WTC11 (cell line): Measurements from ENCODE around the gene RSBN1L. TPM values are rescaled to one million over a fixed set of nuclear protein-coding genes. Genes with fewer than 3 reads are reported as not detected.
A peak's percentile ranks its signal among the peaks of the same experiment; 100 is the strongest.

ENCODE experiments used
- ATAC-seq: fragments of 200-7000 bp; cut with Tn5 transposase; 2 replicates; pipeline ENCODE4 v1.10.0; 2021; ENCODE audit warnings: mild to moderate bottlenecking, moderate library complexity
- CTCF ChIA-PET: fragments of 300-600 bp; sonication (Branson Sonifier 250); formaldehyde crosslinking; loops from one replicate; lab custom pipeline; 2021; ENCODE audit warnings: antibody characterized with exemption; lab: Charles Lee
- POLR2A ChIA-PET: fragments of 350-600 bp; sonication (Branson Sonifier 250); formaldehyde crosslinking; loops from one replicate; lab custom pipeline; 2021; ENCODE audit warnings: antibody characterized with exemption; lab: Charles Lee
- DNase-seq: peaks from one replicate; pipeline ENCODE4 v3.0.0; 2021; ENCODE audit warnings: low spot score
- H3K27ac Mint-ChIP-seq: 2 replicates; pipeline ENCODE4 v1.8.0; 2021; ENCODE audit warnings: mixed read lengths
- H3K27me3 Mint-ChIP-seq: 2 replicates; pipeline ENCODE4 v1.8.0; 2021; ENCODE audit warnings: low read depth, mild to moderate bottlenecking, moderate library complexity, mixed read lengths
- H3K36me3 Mint-ChIP-seq: 2 replicates; pipeline ENCODE4 v1.8.0; 2021; ENCODE audit warnings: mixed read lengths
- H3K4me1 Mint-ChIP-seq: 2 replicates; pipeline ENCODE4 v1.8.0; 2022; ENCODE audit warnings: mixed read lengths
- H3K4me3 Mint-ChIP-seq: 2 replicates; pipeline ENCODE4 v1.8.0; 2021; ENCODE audit warnings: mild to moderate bottlenecking, moderate library complexity, mixed read lengths
- H3K9me3 Mint-ChIP-seq: 2 replicates; pipeline ENCODE4 v1.8.0; 2021; ENCODE audit warnings: mixed read lengths
- ATF6 ChIP-seq: sonication (generic); formaldehyde crosslinking; IDR thresholded peaks from 2 replicates; pipeline ENCODE4 v1.8.1; 2023; ENCODE audit warnings: mild to moderate bottlenecking, missing genetic modification reagents
- EMX1 ChIP-seq: fragments of 250-450 bp; sonication (Bioruptor Pico); IDR thresholded peaks from 2 replicates; pipeline ENCODE4 v1.8.0; 2021; ENCODE audit warnings: mild to moderate bottlenecking
- ESRRA ChIP-seq: sonication (generic); formaldehyde crosslinking; IDR thresholded peaks from 2 replicates; pipeline ENCODE4 v1.8.1; 2022; ENCODE audit warnings: mild to moderate bottlenecking, missing genetic modification reagents, borderline replicate concordance
- ETV6 ChIP-seq: sonication (generic); formaldehyde crosslinking; IDR thresholded peaks from 2 replicates; pipeline ENCODE4 v1.8.1; 2022; ENCODE audit warnings: mild to moderate bottlenecking, missing genetic modification reagents
- FOXJ3 ChIP-seq: sonication (generic); formaldehyde crosslinking; IDR thresholded peaks from 2 replicates; pipeline ENCODE4 v1.9.0; 2021; ENCODE audit warnings: missing genetic modification reagents, mild to moderate bottlenecking, borderline replicate concordance
- GTF2I ChIP-seq: fragments of 250-450 bp; sonication (Bioruptor Pico); conservative IDR thresholded peaks from 2 replicates; pipeline ENCODE4 v1.4.0; 2021; ENCODE audit warnings: mild to moderate bottlenecking
- JAZF1 ChIP-seq: fragments of 250-450 bp; sonication (Bioruptor Pico); IDR thresholded peaks from 2 replicates; pipeline ENCODE4 v1.9.0; 2021; ENCODE audit warnings: moderate library complexity, mild to moderate bottlenecking, inconsistent platforms
- SMAD4 ChIP-seq: sonication (generic); formaldehyde crosslinking; IDR thresholded peaks from 2 replicates; pipeline ENCODE4 v1.8.0; 2022; ENCODE audit warnings: mild to moderate bottlenecking, missing genetic modification reagents
- ZNF263 ChIP-seq: sonication (generic); formaldehyde crosslinking; IDR thresholded peaks from 2 replicates; pipeline ENCODE4 v1.8.1; 2022; ENCODE audit warnings: low read depth, mild to moderate bottlenecking, moderate library complexity, missing genetic modification reagents
- ZNF317 ChIP-seq: sonication (generic); formaldehyde crosslinking; IDR thresholded peaks from 2 replicates; pipeline ENCODE4 v1.8.1; 2023; ENCODE audit warnings: low read depth, mild to moderate bottlenecking, moderate library complexity, missing genetic modification reagents, borderline replicate concordance
- ZNF416 ChIP-seq: fragments of 250-450 bp; sonication (Bioruptor Pico); IDR thresholded peaks from 2 replicates; pipeline ENCODE4 v1.9.0; 2021; ENCODE audit warnings: mild to moderate bottlenecking, inconsistent platforms
- total RNA-seq: library from RNA; stranded (reverse); gene quantifications from 3 replicates; pipeline ENCODE4 v1.2.3, GENCODE V29; 2021
- TF ChIP-seq, protein P1 (sequence below): sonication (generic); formaldehyde crosslinking; IDR thresholded peaks from 2 replicates; pipeline ENCODE4 v1.8.0; 2022; ENCODE audit warnings: mild to moderate bottlenecking, missing genetic modification reagents
- TF ChIP-seq, protein P2 (sequence below): sonication (generic); formaldehyde crosslinking; IDR thresholded peaks from 2 replicates; pipeline ENCODE4 v1.8.1; 2023; ENCODE audit warnings: mild to moderate bottlenecking, missing genetic modification reagents
- TF ChIP-seq, protein P3 (sequence below): sonication (generic); formaldehyde crosslinking; IDR thresholded peaks from 2 replicates; pipeline ENCODE4 v1.8.0; 2023; ENCODE audit warnings: missing genetic modification reagents, mild to moderate bottlenecking, borderline replicate concordance
- TF ChIP-seq, protein P4 (sequence below): sonication (generic); formaldehyde crosslinking; IDR thresholded peaks from 2 replicates; pipeline ENCODE4 v1.8.0; 2022; ENCODE audit warnings: mild to moderate bottlenecking, missing genetic modification reagents
- TF ChIP-seq, protein P5 (sequence below): sonication (generic); formaldehyde crosslinking; conservative IDR thresholded peaks from 2 replicates; pipeline ENCODE4 v1.8.1; 2023; ENCODE audit warnings: mild to moderate bottlenecking, low read depth, missing genetic modification reagents, moderate library complexity
- TF ChIP-seq, protein P6 (sequence below): sonication (generic); formaldehyde crosslinking; IDR thresholded peaks from 2 replicates; pipeline ENCODE4 v1.8.1; 2023; ENCODE audit warnings: mild to moderate bottlenecking, missing genetic modification reagents, moderate library complexity
- TF ChIP-seq, protein P7 (sequence below): sonication (generic); formaldehyde crosslinking; IDR thresholded peaks from 2 replicates; pipeline ENCODE4 v1.8.0; 2023; ENCODE audit warnings: missing genetic modification reagents

Gene RSBN1L
- total RNA-seq, 1 experiment from 2014 or later: 16.8 TPM

- TF ChIP-seq ZNF263 (no peak), JAZF1 (CRISPR knock-in tag) (no peak), ZNF317 (CRISPR knock-in tag) (no peak), GTF2I (CRISPR knock-in tag) (no peak)
- Mint-ChIP-seq H3K4me1 (peaks cover 35% of the 10 kb centered on the region), H3K4me3 (peak overlapping the region; percentile 99), H3K27me3 (no peaks in the 10 kb centered on the region), H3K9me3 (no peaks in the 10 kb centered on the region), H3K27ac (peak overlapping the region; percentile 95; the same call in 1 of the 2 replicates), H3K36me3 (peaks cover 7% of the 10 kb centered on the region; the same call in 1 of the 2 replicates)
- DNase-seq: no peak
- CTCF ChIA-PET: no interaction called here
- POLR2A ChIA-PET: interaction anchor here (0.5 kb wide), 1 partner anchor 26 kb away, joined by 5 read pairs; no protein-coding TSS in a partner anchor
- no peak for ATAC-seq
Measured at GRCh38 chr7:77796960-77797359, 100.7 kb downstream of the RSBN1L start.

DNA sequence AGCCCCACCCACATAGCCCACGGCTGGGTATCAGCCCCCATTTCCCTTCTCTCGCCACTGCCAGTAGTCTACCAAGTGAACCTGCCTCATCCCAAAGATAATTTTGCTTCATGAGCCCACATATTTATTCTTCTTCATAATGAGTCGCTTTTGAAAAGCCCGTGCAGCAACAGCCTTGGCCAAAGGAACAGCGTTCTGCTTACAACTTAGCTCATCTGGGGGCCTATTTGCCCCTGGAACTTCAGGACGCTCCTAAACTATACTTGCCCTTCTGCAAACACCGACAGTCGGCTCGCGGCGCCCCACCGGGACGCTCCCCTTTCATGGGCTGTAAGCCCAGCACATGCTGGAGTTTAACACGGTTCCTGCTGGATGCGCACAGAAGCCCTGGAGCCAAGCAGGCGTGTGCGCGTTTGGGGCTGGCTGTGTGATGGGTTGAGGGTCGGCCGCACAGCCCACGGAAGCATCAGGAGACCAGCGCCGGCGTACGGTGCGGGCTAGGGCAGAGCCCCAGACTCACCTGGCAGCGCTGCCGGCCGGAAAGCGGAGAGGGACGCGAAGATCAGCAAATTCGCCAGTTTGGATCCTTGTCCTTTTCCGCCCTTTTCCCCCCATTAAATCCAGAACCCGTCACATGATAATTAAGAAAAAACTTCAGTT is 101.6 kb downstream of the RSBN1L start:
- peak; percentile 64 for DNase-seq
- CTCF ChIA-PET: interaction anchor here (0.6 to 1.1 kb wide), 8 partner anchors 9 to 146 kb away, joined by 3 to 6 read pairs (median 4); no protein-coding TSS in a partner anchor
- peak; percentile 30 for ATAC-seq
- POLR2A ChIA-PET: interaction anchor here (0.5 kb wide), 1 partner anchor 168 kb away, joined by 4 read pairs; no protein-coding TSS in a partner anchor
- peak overlapping the region; percentile 99 for H3K4me3 Mint-ChIP-seq
- H3K27me3 Mint-ChIP-seq: no peaks in the 10 kb centered on the region
- H3K9me3 Mint-ChIP-seq: no peaks in the 10 kb centered on the region
- peaks cover 7% of the 10 kb centered on the region; the same call in 1 of the 2 replicates for H3K36me3 Mint-ChIP-seq
- peak overlapping the region; percentile 95 for H3K27ac Mint-ChIP-seq
- peaks cover 29% of the 10 kb centered on the region for H3K4me1 Mint-ChIP-seq
- TF ChIP-seq, protein P1, sequence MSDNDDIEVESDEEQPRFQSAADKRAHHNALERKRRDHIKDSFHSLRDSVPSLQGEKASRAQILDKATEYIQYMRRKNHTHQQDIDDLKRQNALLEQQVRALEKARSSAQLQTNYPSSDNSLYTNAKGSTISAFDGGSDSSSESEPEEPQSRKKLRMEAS (CRISPR knock-in tag): peak; percentile 57; the same call in 1 of the 2 replicates
- TF ChIP-seq, protein P2, sequence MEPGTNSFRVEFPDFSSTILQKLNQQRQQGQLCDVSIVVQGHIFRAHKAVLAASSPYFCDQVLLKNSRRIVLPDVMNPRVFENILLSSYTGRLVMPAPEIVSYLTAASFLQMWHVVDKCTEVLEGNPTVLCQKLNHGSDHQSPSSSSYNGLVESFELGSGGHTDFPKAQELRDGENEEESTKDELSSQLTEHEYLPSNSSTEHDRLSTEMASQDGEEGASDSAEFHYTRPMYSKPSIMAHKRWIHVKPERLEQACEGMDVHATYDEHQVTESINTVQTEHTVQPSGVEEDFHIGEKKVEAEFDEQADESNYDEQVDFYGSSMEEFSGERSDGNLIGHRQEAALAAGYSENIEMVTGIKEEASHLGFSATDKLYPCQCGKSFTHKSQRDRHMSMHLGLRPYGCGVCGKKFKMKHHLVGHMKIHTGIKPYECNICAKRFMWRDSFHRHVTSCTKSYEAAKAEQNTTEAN (CRISPR knock-in tag): no peak
- TF ChIP-seq ATF6 (CRISPR knock-in tag) (no peak), ETV6 (CRISPR knock-in tag) (peak; percentile 75; the same call in 1 of the 2 replicates), EMX1 (CRISPR knock-in tag) (no peak), ZNF416 (no peak), SMAD4 (CRISPR knock-in tag) (0 out of 2 replicates have a peak, but pooled peaks have one; percentile 53), ESRRA (peak; percentile 61; the same call in 1 of the 2 replicates), FOXJ3 (CRISPR knock-in tag) (no peak)
- TF ChIP-seq, protein P3, sequence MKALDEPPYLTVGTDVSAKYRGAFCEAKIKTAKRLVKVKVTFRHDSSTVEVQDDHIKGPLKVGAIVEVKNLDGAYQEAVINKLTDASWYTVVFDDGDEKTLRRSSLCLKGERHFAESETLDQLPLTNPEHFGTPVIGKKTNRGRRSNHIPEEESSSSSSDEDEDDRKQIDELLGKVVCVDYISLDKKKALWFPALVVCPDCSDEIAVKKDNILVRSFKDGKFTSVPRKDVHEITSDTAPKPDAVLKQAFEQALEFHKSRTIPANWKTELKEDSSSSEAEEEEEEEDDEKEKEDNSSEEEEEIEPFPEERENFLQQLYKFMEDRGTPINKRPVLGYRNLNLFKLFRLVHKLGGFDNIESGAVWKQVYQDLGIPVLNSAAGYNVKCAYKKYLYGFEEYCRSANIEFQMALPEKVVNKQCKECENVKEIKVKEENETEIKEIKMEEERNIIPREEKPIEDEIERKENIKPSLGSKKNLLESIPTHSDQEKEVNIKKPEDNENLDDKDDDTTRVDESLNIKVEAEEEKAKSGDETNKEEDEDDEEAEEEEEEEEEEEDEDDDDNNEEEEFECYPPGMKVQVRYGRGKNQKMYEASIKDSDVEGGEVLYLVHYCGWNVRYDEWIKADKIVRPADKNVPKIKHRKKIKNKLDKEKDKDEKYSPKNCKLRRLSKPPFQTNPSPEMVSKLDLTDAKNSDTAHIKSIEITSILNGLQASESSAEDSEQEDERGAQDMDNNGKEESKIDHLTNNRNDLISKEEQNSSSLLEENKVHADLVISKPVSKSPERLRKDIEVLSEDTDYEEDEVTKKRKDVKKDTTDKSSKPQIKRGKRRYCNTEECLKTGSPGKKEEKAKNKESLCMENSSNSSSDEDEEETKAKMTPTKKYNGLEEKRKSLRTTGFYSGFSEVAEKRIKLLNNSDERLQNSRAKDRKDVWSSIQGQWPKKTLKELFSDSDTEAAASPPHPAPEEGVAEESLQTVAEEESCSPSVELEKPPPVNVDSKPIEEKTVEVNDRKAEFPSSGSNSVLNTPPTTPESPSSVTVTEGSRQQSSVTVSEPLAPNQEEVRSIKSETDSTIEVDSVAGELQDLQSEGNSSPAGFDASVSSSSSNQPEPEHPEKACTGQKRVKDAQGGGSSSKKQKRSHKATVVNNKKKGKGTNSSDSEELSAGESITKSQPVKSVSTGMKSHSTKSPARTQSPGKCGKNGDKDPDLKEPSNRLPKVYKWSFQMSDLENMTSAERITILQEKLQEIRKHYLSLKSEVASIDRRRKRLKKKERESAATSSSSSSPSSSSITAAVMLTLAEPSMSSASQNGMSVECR: peak; percentile 88; the same call in 1 of the 2 replicates
- TF ChIP-seq, protein P4, sequence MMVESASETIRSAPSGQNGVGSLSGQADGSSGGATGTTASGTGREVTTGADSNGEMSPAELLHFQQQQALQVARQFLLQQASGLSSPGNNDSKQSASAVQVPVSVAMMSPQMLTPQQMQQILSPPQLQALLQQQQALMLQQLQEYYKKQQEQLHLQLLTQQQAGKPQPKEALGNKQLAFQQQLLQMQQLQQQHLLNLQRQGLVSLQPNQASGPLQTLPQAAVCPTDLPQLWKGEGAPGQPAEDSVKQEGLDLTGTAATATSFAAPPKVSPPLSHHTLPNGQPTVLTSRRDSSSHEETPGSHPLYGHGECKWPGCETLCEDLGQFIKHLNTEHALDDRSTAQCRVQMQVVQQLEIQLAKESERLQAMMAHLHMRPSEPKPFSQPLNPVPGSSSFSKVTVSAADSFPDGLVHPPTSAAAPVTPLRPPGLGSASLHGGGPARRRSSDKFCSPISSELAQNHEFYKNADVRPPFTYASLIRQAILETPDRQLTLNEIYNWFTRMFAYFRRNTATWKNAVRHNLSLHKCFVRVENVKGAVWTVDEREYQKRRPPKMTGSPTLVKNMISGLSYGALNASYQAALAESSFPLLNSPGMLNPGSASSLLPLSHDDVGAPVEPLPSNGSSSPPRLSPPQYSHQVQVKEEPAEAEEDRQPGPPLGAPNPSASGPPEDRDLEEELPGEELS (CRISPR knock-in tag): 0 out of 2 replicates have a peak, but pooled peaks have one; percentile 35
- TF ChIP-seq, protein P5, sequence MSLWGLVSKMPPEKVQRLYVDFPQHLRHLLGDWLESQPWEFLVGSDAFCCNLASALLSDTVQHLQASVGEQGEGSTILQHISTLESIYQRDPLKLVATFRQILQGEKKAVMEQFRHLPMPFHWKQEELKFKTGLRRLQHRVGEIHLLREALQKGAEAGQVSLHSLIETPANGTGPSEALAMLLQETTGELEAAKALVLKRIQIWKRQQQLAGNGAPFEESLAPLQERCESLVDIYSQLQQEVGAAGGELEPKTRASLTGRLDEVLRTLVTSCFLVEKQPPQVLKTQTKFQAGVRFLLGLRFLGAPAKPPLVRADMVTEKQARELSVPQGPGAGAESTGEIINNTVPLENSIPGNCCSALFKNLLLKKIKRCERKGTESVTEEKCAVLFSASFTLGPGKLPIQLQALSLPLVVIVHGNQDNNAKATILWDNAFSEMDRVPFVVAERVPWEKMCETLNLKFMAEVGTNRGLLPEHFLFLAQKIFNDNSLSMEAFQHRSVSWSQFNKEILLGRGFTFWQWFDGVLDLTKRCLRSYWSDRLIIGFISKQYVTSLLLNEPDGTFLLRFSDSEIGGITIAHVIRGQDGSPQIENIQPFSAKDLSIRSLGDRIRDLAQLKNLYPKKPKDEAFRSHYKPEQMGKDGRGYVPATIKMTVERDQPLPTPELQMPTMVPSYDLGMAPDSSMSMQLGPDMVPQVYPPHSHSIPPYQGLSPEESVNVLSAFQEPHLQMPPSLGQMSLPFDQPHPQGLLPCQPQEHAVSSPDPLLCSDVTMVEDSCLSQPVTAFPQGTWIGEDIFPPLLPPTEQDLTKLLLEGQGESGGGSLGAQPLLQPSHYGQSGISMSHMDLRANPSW (CRISPR knock-in tag): no peak
- TF ChIP-seq, protein P6, sequence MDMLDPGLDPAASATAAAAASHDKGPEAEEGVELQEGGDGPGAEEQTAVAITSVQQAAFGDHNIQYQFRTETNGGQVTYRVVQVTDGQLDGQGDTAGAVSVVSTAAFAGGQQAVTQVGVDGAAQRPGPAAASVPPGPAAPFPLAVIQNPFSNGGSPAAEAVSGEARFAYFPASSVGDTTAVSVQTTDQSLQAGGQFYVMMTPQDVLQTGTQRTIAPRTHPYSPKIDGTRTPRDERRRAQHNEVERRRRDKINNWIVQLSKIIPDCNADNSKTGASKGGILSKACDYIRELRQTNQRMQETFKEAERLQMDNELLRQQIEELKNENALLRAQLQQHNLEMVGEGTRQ (CRISPR knock-in tag): peak; percentile 80
- TF ChIP-seq, protein P7, sequence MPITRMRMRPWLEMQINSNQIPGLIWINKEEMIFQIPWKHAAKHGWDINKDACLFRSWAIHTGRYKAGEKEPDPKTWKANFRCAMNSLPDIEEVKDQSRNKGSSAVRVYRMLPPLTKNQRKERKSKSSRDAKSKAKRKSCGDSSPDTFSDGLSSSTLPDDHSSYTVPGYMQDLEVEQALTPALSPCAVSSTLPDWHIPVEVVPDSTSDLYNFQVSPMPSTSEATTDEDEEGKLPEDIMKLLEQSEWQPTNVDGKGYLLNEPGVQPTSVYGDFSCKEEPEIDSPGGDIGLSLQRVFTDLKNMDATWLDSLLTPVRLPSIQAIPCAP (CRISPR knock-in tag): 0 out of 2 replicates have a peak, but pooled peaks have one; percentile 49
